ENCODE data around the gene P2RY14.

Gene P2RY14

DNA sequence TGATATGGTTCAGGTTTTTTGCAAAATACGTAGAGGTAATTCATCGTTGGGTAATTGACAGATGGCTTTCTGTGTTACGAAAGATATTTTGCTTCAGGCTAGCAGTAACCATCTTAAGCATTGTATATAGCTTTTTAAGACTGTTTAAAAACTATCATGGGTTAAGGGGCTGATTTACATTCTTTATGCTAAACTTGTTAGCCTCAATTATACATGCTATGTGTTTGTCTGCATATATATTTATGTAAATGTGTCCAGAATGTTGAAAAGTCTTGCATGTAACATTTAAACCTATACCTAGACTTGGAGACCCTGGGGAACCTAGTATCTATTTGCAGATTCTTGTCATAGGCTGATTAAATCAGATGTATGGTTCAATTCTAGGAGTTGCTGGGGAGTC lies 11.1 kb upstream of the P2RY14 start:
- TF ChIP-seq, protein P1, sequence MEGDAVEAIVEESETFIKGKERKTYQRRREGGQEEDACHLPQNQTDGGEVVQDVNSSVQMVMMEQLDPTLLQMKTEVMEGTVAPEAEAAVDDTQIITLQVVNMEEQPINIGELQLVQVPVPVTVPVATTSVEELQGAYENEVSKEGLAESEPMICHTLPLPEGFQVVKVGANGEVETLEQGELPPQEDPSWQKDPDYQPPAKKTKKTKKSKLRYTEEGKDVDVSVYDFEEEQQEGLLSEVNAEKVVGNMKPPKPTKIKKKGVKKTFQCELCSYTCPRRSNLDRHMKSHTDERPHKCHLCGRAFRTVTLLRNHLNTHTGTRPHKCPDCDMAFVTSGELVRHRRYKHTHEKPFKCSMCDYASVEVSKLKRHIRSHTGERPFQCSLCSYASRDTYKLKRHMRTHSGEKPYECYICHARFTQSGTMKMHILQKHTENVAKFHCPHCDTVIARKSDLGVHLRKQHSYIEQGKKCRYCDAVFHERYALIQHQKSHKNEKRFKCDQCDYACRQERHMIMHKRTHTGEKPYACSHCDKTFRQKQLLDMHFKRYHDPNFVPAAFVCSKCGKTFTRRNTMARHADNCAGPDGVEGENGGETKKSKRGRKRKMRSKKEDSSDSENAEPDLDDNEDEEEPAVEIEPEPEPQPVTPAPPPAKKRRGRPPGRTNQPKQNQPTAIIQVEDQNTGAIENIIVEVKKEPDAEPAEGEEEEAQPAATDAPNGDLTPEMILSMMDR (IDR thresholded peaks at IDR 0.05; ENCODE audit: low read depth, low read length) = no peak
- DNase-seq (ENCODE audit: extremely low read depth, low read depth) = no peak

DNA sequence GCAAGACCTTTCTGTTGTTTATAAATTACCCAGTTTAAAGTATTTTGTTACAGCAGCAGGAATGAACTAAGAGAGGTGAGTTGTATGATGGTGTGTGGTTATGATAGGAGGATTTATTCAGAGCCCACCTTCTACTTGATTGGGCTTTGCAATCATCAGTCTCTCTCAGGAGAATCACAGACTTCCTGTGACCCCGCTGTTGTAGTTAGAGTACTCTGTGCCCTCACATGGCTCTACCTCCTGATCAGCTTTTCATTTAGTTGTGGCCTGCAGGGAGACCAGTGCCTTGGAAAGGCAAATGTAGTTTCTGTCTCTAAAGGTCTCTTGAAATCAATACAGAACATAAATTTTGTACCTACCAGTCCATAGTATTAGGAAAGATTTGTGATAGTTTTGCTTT lies 7.6 kb upstream of the P2RY14 start:
- TF ChIP-seq, protein P1 (IDR thresholded peaks at IDR 0.05; ENCODE audit: low read depth, low read length) = no peak
- DNase-seq (ENCODE audit: extremely low read depth, low read depth) = no peak

DNA sequence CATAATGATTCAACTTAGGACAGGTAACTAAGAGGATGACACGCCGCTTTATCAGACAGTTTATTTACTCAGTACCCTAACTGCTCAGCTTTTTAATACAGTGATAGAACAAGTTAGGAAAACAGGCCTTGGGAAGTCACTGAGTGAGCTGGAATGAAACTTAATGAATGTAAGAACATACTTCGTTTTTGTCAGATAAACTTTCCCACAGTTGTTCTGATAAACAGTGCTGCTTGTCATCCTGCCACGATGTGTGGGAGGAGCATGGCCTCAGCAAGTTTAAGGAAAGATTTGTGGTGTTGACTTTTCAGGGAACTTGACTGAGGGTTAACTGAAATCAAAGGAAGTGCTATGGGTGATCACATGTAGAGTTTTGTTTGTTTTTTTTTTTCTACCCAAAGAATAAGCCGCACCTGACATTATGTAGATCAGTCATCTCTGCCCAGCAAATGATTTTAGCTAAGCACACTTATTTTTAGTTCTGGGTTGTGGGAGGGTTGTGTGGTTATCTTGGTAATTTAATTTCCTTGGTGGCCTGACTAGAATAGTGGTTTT lies 5.6 kb upstream of the P2RY14 start:
- no peak for DNase-seq (ENCODE audit: extremely low read depth, low read depth)
- TF ChIP-seq, protein P1 (IDR thresholded peaks at IDR 0.05; ENCODE audit: low read depth, low read length) = no peak

DNA sequence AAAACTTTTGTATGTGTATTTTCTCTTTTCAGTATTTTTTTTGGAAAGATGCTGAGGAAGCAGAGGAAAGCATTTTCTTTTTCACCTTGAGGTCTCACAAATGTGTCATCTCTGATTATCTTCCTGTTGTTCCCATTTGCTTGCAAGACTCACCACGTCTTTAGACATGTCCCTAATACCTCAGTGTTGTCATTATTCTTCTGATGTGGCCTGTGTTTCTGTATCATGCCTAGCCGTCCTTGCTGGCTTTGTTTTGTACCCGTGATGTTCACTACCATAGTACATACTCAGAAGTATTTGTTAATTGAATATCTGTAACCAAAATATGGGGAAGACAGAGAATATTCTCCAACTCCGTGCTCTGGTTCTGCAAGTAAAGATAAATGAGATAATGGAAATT lies 5.0 kb upstream of the P2RY14 start:
- TF ChIP-seq, protein P1 (IDR thresholded peaks at IDR 0.05; ENCODE audit: low read depth, low read length) = no peak
- DNase-seq (ENCODE audit: extremely low read depth, low read depth) = no peak

DNA sequence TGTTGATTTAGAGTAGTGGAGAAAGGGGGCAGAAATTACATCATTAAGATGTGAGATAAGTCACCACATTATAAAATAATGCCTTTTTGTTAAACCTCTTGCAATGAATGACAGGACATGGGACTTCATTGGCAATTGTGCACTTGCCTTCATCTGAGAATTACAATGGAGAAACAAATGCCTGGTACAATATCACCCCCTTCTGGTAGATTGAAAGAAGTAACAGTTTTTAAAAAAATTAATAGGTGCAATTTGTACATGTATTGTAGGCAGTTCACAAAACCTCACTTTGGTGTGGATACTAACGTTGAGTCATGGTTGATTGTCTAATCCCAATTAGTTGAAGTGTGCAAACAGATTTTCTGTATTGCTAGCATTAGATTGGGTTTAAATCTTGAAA lies 4.6 kb upstream of the P2RY14 start:
- TF ChIP-seq, protein P1 (IDR thresholded peaks at IDR 0.05; ENCODE audit: low read depth, low read length) = peak; percentile 50
- no peak for DNase-seq (ENCODE audit: extremely low read depth, low read depth)

DNA sequence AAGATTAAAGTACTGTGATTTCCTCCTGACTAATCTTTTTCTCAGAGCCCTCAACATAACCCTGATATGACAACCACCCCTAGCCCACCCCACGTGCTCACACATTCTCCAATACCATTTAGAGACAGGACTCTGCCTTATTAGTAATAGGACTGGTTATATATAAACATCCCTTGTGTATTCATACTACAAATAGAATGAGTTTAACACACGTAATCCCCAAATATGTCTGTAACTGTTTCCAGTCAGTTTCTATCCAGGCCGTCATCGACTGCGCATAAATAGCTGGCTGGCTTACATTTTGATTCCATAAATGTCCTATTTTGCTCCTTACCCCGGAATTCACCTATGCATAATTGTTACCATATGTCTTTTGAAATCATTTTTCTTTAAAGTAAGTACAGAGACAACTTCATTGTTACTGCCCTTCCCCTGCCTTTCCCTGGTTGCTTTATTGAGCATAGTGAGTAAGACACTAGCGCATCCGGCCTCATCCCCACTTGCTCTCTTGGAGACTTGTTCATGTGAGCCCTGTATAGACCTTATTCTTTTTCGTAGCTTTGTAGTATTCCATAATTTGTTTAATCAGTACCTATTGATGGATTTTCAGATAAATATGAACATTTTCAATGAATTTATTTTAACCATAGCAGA lies 3.5 kb upstream of the P2RY14 start:
- TF ChIP-seq, protein P1 (IDR thresholded peaks at IDR 0.05; ENCODE audit: low read depth, low read length) = no peak
- no peak for DNase-seq (ENCODE audit: extremely low read depth, low read depth)

DNA sequence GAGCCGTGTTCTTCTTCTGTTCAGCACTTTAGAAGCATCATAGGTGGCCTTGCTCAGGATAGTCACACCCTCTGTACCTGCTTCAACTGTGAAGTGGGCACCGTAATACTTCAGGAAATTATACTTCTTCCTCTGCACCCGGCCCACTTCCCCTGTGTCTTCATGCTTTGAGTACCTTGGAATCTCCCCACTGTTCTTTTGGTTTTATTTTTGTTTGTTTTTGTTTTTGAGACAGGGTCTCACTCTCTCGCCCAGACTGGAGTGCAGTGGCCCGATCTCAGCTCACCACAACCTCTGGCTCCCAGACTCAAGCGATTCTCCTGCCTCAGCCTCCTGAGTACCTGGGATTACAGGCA lies 1.7 kb downstream of the P2RY14 start:
- DNase-seq (ENCODE audit: extremely low read depth, low read depth) = no peak
- TF ChIP-seq, protein P1 (IDR thresholded peaks at IDR 0.05; ENCODE audit: low read depth, low read length) = no peak

Measured in AG09319 (cell line).